DND-41 (cell line): Measurements from ENCODE around the gene SERF2.

Experiments
- ATAC-seq: fragments of 200-7000 bp; cut with Tn5 transposase; 3 replicates; pipeline ENCODE4 v1.9.1; 2021; ENCODE audit warnings: low read depth; ENCODE audit not compliant: insufficient read depth
- DNase-seq: peaks from one replicate; pipeline ENCODE4 v3.0.0-alpha.2; 2020
- H2AFZ ChIP-seq: 2 replicates; pipeline ENCODE4 v1.6.0; 2012; ENCODE audit warnings: low read depth, low read length
- H3K27ac ChIP-seq: 2 replicates; pipeline ENCODE4 v1.5.1; 2012; ENCODE audit warnings: low read length, inconsistent platforms
- H3K27me3 ChIP-seq: fragments of 200-600 bp; sonication (generic); 2 replicates; pipeline ENCODE4 v1.6.0; 2012; ENCODE audit warnings: low read length, mild to moderate bottlenecking, inconsistent platforms; ENCODE audit not compliant: insufficient read depth, poor library complexity
- H3K36me3 ChIP-seq: 2 replicates; pipeline ENCODE4 v1.5.1; 2012; ENCODE audit warnings: low read length, inconsistent platforms; ENCODE audit not compliant: insufficient read depth
- H3K4me1 ChIP-seq: 2 replicates; pipeline ENCODE4 v1.5.1; 2012; ENCODE audit warnings: mild to moderate bottlenecking, low read length; ENCODE audit not compliant: insufficient read depth
- H3K4me2 ChIP-seq: 2 replicates; pipeline ENCODE4 v1.6.0; 2012; ENCODE audit warnings: mild to moderate bottlenecking, moderate library complexity, low read length, inconsistent platforms; ENCODE audit not compliant: insufficient read depth
- H3K4me3 ChIP-seq, 2 experiments: fragments of 200-600 bp in 1 of 2; shearing (Covaris generic) in 1 of 2; 2 replicates each; pipeline ENCODE4 v1.5.1; 2012 to 2016; ENCODE audit warnings: inconsistent platforms in 2 of 2, low read length in 2 of 2, mild to moderate bottlenecking in 2 of 2, low read depth in 1 of 2, moderate library complexity in 1 of 2
- H3K79me2 ChIP-seq: 2 replicates; pipeline ENCODE4 v1.6.0; 2012; ENCODE audit warnings: low read length, inconsistent platforms; ENCODE audit not compliant: insufficient read depth
- H3K9ac ChIP-seq: 2 replicates; pipeline ENCODE4 v1.6.0; 2012; ENCODE audit warnings: low read depth, mild to moderate bottlenecking, inconsistent platforms, low read length, moderate library complexity
- H3K9me3 ChIP-seq: 2 replicates; pipeline ENCODE4 v1.5.1; 2012; ENCODE audit warnings: low read length, moderate library complexity, mild to moderate bottlenecking, inconsistent platforms; ENCODE audit not compliant: insufficient read depth, severe bottlenecking
- H4K20me1 ChIP-seq: 2 replicates; pipeline ENCODE4 v1.6.0; 2012; ENCODE audit warnings: low read length; ENCODE audit not compliant: insufficient read depth
- CTCF ChIP-seq: IDR thresholded peaks from 2 replicates; pipeline ENCODE4 v1.5.1; 2012; ENCODE audit warnings: borderline replicate concordance, low read length, moderate library complexity, mild to moderate bottlenecking; ENCODE audit not compliant: poor library complexity, severe bottlenecking; ENCODE audit errors: extremely low read depth
- EZH2 ChIP-seq: IDR thresholded peaks from 3 replicates; pipeline ENCODE4 v1.6.1; 2012; ENCODE audit warnings: borderline replicate concordance, low read depth, mild to moderate bottlenecking, moderate library complexity, low read length, inconsistent platforms; ENCODE audit not compliant: severe bottlenecking

The SERF2 gene

GRCh38 chr15:43794269-43795037 lies 2.3 kb downstream of the SERF2 start:
- H3K4me3 ChIP-seq = no peak overlapping the region
- no peak for TF ChIP-seq CTCF
- no peak for TF ChIP-seq EZH2
- H3K9ac ChIP-seq = no peak overlapping the region
- peaks cover 37% of the 10 kb centered on the region for H4K20me1 ChIP-seq
- peaks cover 36% of the 10 kb centered on the region for H3K79me2 ChIP-seq
- H3K27me3 ChIP-seq = no peaks in the 10 kb centered on the region
- H3K9me3 ChIP-seq = no peaks in the 10 kb centered on the region
- no peak for ATAC-seq
- H3K36me3 ChIP-seq = peaks cover 62% of the 10 kb centered on the region
- peak overlapping the region; percentile 71; the same call in 1 of the 2 replicates for H3K4me2 ChIP-seq
- peaks cover 34% of the 10 kb centered on the region for H3K4me1 ChIP-seq
- no peak for DNase-seq
- H3K27ac ChIP-seq = no peak overlapping the region
- no peak overlapping the region for H2AFZ ChIP-seq

DNA sequence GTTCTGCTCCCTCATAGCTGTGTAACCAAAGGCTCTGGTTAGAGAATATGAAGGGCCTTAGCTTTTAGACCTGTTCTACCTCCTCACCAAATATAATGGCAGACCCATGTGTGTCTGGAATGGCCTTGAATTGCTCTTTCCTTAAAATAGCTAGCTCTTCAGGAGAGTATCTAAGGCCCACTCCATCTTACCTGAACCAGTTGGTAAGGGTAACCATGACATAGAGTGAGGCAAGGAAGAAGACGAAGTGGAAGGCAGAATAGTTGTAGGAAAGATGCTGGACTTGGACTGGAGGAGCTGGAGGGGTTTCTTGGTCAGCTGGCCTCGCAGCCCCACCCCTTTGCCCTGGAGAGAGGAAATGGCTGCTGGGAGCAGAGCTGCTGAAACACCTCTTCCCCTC lies 3.1 kb downstream of the SERF2 start:
- H3K9me3 ChIP-seq = no peaks in the 10 kb centered on the region
- no peak overlapping the region for H3K9ac ChIP-seq
- no peak for ATAC-seq
- peaks cover 36% of the 10 kb centered on the region for H3K79me2 ChIP-seq
- H3K27ac ChIP-seq = no peak overlapping the region
- peaks cover 37% of the 10 kb centered on the region for H4K20me1 ChIP-seq
- H2AFZ ChIP-seq = no peak overlapping the region
- DNase-seq = no peak
- no peak overlapping the region for H3K4me2 ChIP-seq
- H3K4me3 ChIP-seq = no peak overlapping the region
- H3K36me3 ChIP-seq = peaks cover 69% of the 10 kb centered on the region
- peaks cover 41% of the 10 kb centered on the region for H3K4me1 ChIP-seq
- TF ChIP-seq CTCF (no peak), EZH2 (no peak)
- H3K27me3 ChIP-seq = no peaks in the 10 kb centered on the region

- Histone ChIP-seq H3K36me3 (peaks cover 73% of the 10 kb centered on the region), H3K27ac (no peak overlapping the region), H3K9me3 (no peaks in the 10 kb centered on the region), H3K4me2 (no peak overlapping the region), H3K79me2 (peaks cover 42% of the 10 kb centered on the region), H3K27me3 (no peaks in the 10 kb centered on the region), H3K4me3 (no peak overlapping the region), H4K20me1 (peaks cover 37% of the 10 kb centered on the region), H3K9ac (no peak overlapping the region), H2AFZ (no peak overlapping the region), H3K4me1 (peaks cover 42% of the 10 kb centered on the region)
- no peak for DNase-seq
- TF ChIP-seq EZH2 (no peak), CTCF (no peak)
- ATAC-seq = no peak
These were observed 3.9 kb downstream of the SERF2 start for GRCh38 chr15:43795997-43796396.

GRCh38 chr15:43796566-43796965 lies 4.4 kb downstream of the SERF2 start:
- Histone ChIP-seq H3K9me3 (no peaks in the 10 kb centered on the region), H3K27me3 (no peaks in the 10 kb centered on the region), H4K20me1 (peaks cover 37% of the 10 kb centered on the region), H2AFZ (no peak overlapping the region), H3K4me2 (no peak overlapping the region), H3K4me3 (no peak overlapping the region), H3K36me3 (peaks cover 75% of the 10 kb centered on the region), H3K4me1 (peaks cover 43% of the 10 kb centered on the region), H3K9ac (no peak overlapping the region), H3K27ac (no peak overlapping the region), H3K79me2 (peaks cover 48% of the 10 kb centered on the region)
- DNase-seq (no peak), ATAC-seq (no peak)
- TF ChIP-seq EZH2 = no peak
- TF ChIP-seq CTCF = no peak
